ENCODE results near the gene AHNAK2.
A peak's percentile ranks its signal among the peaks of the same experiment; 100 is the strongest.
"Not testable (repeated sequence)": the region's sequence is repeated elsewhere in the genome, so short reads cannot be mapped to it uniquely, and the experiment has no call there.

The AHNAK2 gene

GRCh38 chr14:104977681-104978653 lies at the start of gene AHNAK2:
Gene AHNAK2 (minus strand): TSS chr14:104978374. CDS start chr14:104978237, 137 bp downstream.
- DNase-seq (ENCODE audit: low read depth) = peak; percentile 46

- not testable (repeated sequence) for DNase-seq (ENCODE audit: low read depth)
Measured at GRCh38 chr14:105027718-105028117, 49.5 kb upstream of the AHNAK2 start.

- no peak for DNase-seq (ENCODE audit: low read depth)
Measured at GRCh38 chr14:105026802-105027563, 48.8 kb upstream of the AHNAK2 start.

- DNase-seq (ENCODE audit: low read depth) = no peak
Measured at GRCh38 chr14:105026033-105026785, 48.0 kb upstream of the AHNAK2 start.

- no peak for DNase-seq (ENCODE audit: low read depth)
Measured at GRCh38 chr14:105025429-105025828, 47.3 kb upstream of the AHNAK2 start.

- no peak for DNase-seq (ENCODE audit: low read depth)
Measured at GRCh38 chr14:105023791-105024480, 45.8 kb upstream of the AHNAK2 start.

- DNase-seq (ENCODE audit: low read depth) = no peak
Measured at GRCh38 chr14:105023144-105023543, 45.0 kb upstream of the AHNAK2 start.

GRCh38 chr14:105022276-105022670 lies 44.1 kb upstream of the AHNAK2 start:
- no peak for DNase-seq (ENCODE audit: low read depth)

GRCh38 chr14:105021656-105022275 lies 43.6 kb upstream of the AHNAK2 start:
- peak; percentile 41 for DNase-seq (ENCODE audit: low read depth)

- DNase-seq (ENCODE audit: low read depth) = peak; percentile 98
Measured at GRCh38 chr14:105020815-105021655, 42.9 kb upstream of the AHNAK2 start, which contains the start of gene CDCA4. Gene CDCA4 (minus strand): TSS chr14:105021083. CDS start chr14:105011929, 9,154 bp downstream.

- DNase-seq (ENCODE audit: low read depth) = peak; percentile 46
Measured at GRCh38 chr14:105019861-105020814, 42.0 kb upstream of the AHNAK2 start.

- no peak for DNase-seq (ENCODE audit: low read depth)
Measured at GRCh38 chr14:105018414-105018813, 40.2 kb upstream of the AHNAK2 start.

GRCh38 chr14:105015905-105016304 lies 37.7 kb upstream of the AHNAK2 start:
- DNase-seq (ENCODE audit: low read depth) = no peak

- no peak for DNase-seq (ENCODE audit: low read depth)
Measured at GRCh38 chr14:105015242-105015641, 37.1 kb upstream of the AHNAK2 start.

GRCh38 chr14:105014631-105015030 lies 36.5 kb upstream of the AHNAK2 start:
- DNase-seq (ENCODE audit: low read depth) = no peak

- DNase-seq (ENCODE audit: low read depth) = no peak
Measured at GRCh38 chr14:105014032-105014431, 35.9 kb upstream of the AHNAK2 start.

- DNase-seq (ENCODE audit: low read depth) = no peak
Measured at GRCh38 chr14:105013150-105013785, 35.1 kb upstream of the AHNAK2 start.

All from activated T-cell treated with anti-CD3 and anti-CD28 coated beads for 24 hours (primary cell).